Stimulated activated naive CD8-positive, alpha-beta T cell treated with anti-CD3 and anti-CD28 coated beads, Interleukin-15, Interleukin-2, amounts not matched to agents 100 U/mL and 50 U/mL, for 24 hours (primary cell): Measurements from ENCODE around the gene GAGE12E.
"Not testable (repeated sequence)": the region's sequence is repeated elsewhere in the genome, so short reads cannot be mapped to it uniquely, and the experiment has no call there.

Source experiments
- ATAC-seq: fragments of 150-1000 bp; cut with Tn5 transposase; one replicate; pipeline ENCODE4 v1.10.0; 2021
- DNase-seq: peaks from one replicate; pipeline ENCODE4 v3.0.0; 2021

GAGE12E gene

GRCh38 chrX:49550989-49551388 lies at the start of gene GAGE12E:
GAGE12E (plus strand) TSS chrX:49551289; CDS start chrX:49552444, 1,155 bp downstream.
- ATAC-seq, DNase-seq: not testable (repeated sequence)

- not testable (repeated sequence) for DNase-seq, ATAC-seq
These were observed 19.2 kb upstream of the GAGE12E start, which contains the start of gene GAGE12C for GRCh38 chrX:49531877-49532276. GAGE12C (plus strand) TSS chrX:49532177; CDS start chrX:49533332, 1,155 bp downstream.

- DNase-seq, ATAC-seq: not testable (repeated sequence)
These were observed 9.7 kb upstream of the GAGE12E start, which contains the start of gene GAGE12D for GRCh38 chrX:49541433-49541832. GAGE12D (plus strand) TSS chrX:49541733; CDS start chrX:49542888, 1,155 bp downstream.

- not testable (repeated sequence) for ATAC-seq, DNase-seq
These were observed 9.5 kb downstream of the GAGE12E start, which contains the start of gene GAGE12F for GRCh38 chrX:49560542-49560941. GAGE12F (plus strand) TSS chrX:49560842; CDS start chrX:49561997, 1,155 bp downstream.

- not testable (repeated sequence) for ATAC-seq
These were observed 17.6 kb downstream of the GAGE12E start for GRCh38 chrX:49568728-49569127.

GRCh38 chrX:49569152-49569551 lies 18.1 kb downstream of the GAGE12E start:
- not testable (repeated sequence) for ATAC-seq, DNase-seq

More at GRCh38 chrX:49568728-49569127, 17.6 kb downstream of the GAGE12E start:
- not testable (repeated sequence) for DNase-seq

GRCh38 chrX:49570100-49570499 lies 19.0 kb downstream of the GAGE12E start, which contains the start of gene GAGE12G:
GAGE12G (plus strand) TSS chrX:49570400; CDS start chrX:49571555, 1,155 bp downstream.
- ATAC-seq, DNase-seq: not testable (repeated sequence)

- not testable (repeated sequence) for DNase-seq, ATAC-seq
These were observed 28.6 kb downstream of the GAGE12E start, which contains the start of gene GAGE12H for GRCh38 chrX:49579649-49580048. GAGE12H (plus strand) TSS chrX:49579949; CDS start chrX:49581104, 1,155 bp downstream.

GRCh38 chrX:49589196-49589595 lies 38.1 kb downstream of the GAGE12E start, which contains the start of gene GAGE2A:
GAGE2A (plus strand) TSS chrX:49589496; CDS start chrX:49590651, 1,155 bp downstream.
- not testable (repeated sequence) for DNase-seq, ATAC-seq

- ATAC-seq, result not testable (repeated sequence)
- DNase-seq, result peak; percentile 2
These were observed 38.8 kb downstream of the GAGE12E start for GRCh38 chrX:49589769-49590478.

GRCh38 chrX:49590488-49590887 lies 39.4 kb downstream of the GAGE12E start:
- ATAC-seq, DNase-seq: not testable (repeated sequence)

- not testable (repeated sequence) for ATAC-seq, DNase-seq
These were observed 47.6 kb downstream of the GAGE12E start, which contains the start of gene GAGE1 for GRCh38 chrX:49598720-49599119. GAGE1 (plus strand) TSS chrX:49599020; CDS start chrX:49600175, 1,155 bp downstream.
